Astrocyte (in vitro differentiated cells and primary cell): ENCODE data around the gene KDM4B. TPM values are rescaled to one million over a fixed set of nuclear protein-coding genes. Genes with fewer than 3 reads are reported as not detected.

Source experiments
- DNase-seq: peaks from one replicate; pipeline ENCODE4 v3.0.0-alpha.2; 2010; ENCODE audit warnings: low read depth
- FAIRE-seq: peaks from 2 replicates; lab custom pipeline; 2011; peaks lifted over from hg19 to GRCh38; lab: Jason Lieb, UNC
- H2AFZ ChIP-seq: 2 replicates; pipeline ENCODE4 v1.6.0; 2012; ENCODE audit warnings: low read depth, low read length, inconsistent platforms
- H3K27ac ChIP-seq: 2 replicates; pipeline ENCODE4 v1.5.1; 2011; ENCODE audit warnings: low read depth, low read length, inconsistent platforms
- H3K27me3 ChIP-seq: 2 replicates; pipeline ENCODE4 v1.6.0; 2011; ENCODE audit warnings: low read length, inconsistent platforms; ENCODE audit not compliant: insufficient read depth
- H3K36me3 ChIP-seq: 2 replicates; pipeline ENCODE4 v1.5.1; 2011; ENCODE audit warnings: low read length, inconsistent platforms; ENCODE audit not compliant: insufficient read depth
- H3K4me1 ChIP-seq: 2 replicates; pipeline ENCODE4 v1.5.1; 2011; ENCODE audit warnings: low read length, inconsistent platforms; ENCODE audit not compliant: insufficient read depth
- H3K4me2 ChIP-seq: 2 replicates; pipeline ENCODE4 v1.6.0; 2012; ENCODE audit warnings: low read length, inconsistent platforms
- H3K4me3 ChIP-seq: 2 replicates; pipeline ENCODE4 v1.5.1; 2011; ENCODE audit warnings: low read depth, mild to moderate bottlenecking, low read length, inconsistent platforms; ENCODE audit not compliant: insufficient read depth
- H3K79me2 ChIP-seq: 2 replicates; pipeline ENCODE4 v1.6.0; 2012; ENCODE audit warnings: mild to moderate bottlenecking, low read length, inconsistent platforms; ENCODE audit not compliant: insufficient read depth
- H3K9ac ChIP-seq: 2 replicates; pipeline ENCODE4 v1.6.0; 2012; ENCODE audit warnings: mild to moderate bottlenecking, low read length, inconsistent platforms
- H3K9me3 ChIP-seq: 2 replicates; pipeline ENCODE4 v1.5.1; 2012; ENCODE audit warnings: low read depth, mild to moderate bottlenecking, low read length, inconsistent platforms; ENCODE audit not compliant: insufficient read depth
- H4K20me1 ChIP-seq: 2 replicates; pipeline ENCODE4 v1.6.0; 2012; ENCODE audit warnings: low read length, inconsistent platforms; ENCODE audit not compliant: insufficient read depth
- H3K27ac Mint-ChIP-seq: one replicate; pipeline ENCODE4 v1.8.0; 2021; ENCODE audit warnings: mild to moderate bottlenecking, mixed read lengths; ENCODE audit not compliant: unreplicated experiment
- H3K27me3 Mint-ChIP-seq: one replicate; pipeline ENCODE4 v1.8.0; 2021; ENCODE audit warnings: low read depth, mixed read lengths; ENCODE audit not compliant: unreplicated experiment
- H3K36me3 Mint-ChIP-seq: one replicate; pipeline ENCODE4 v1.8.0; 2021; ENCODE audit warnings: low read depth, mixed read lengths; ENCODE audit not compliant: unreplicated experiment
- H3K4me1 Mint-ChIP-seq: one replicate; pipeline ENCODE4 v1.8.0; 2021; ENCODE audit warnings: low read depth, mixed read lengths; ENCODE audit not compliant: unreplicated experiment
- H3K4me3 Mint-ChIP-seq: one replicate; pipeline ENCODE4 v1.8.0; 2021; ENCODE audit warnings: mild to moderate bottlenecking, moderate library complexity, mixed read lengths; ENCODE audit not compliant: unreplicated experiment
- H3K9me3 Mint-ChIP-seq: one replicate; pipeline ENCODE4 v1.8.0; 2021; ENCODE audit warnings: mild to moderate bottlenecking, mixed read lengths; ENCODE audit not compliant: unreplicated experiment
- CTCF ChIP-seq: IDR thresholded peaks from 2 replicates; pipeline ENCODE4 v1.5.1; 2011; ENCODE audit warnings: low read depth, mild to moderate bottlenecking, inconsistent platforms, low read length, moderate library complexity; ENCODE audit not compliant: insufficient read depth
- EZH2 ChIP-seq: IDR thresholded peaks from 2 replicates; pipeline ENCODE4 v1.6.1; 2012; ENCODE audit warnings: mild to moderate bottlenecking, low read length, inconsistent platforms; ENCODE audit not compliant: insufficient read depth
- total RNA-seq: library from RNA; stranded (reverse); gene quantifications from 2 replicates; pipeline ENCODE4 v1.2.1, GENCODE V29; 2021

KDM4B gene
- total RNA-seq, 1 donor from 2014 or later: 55.2 TPM

DNA sequence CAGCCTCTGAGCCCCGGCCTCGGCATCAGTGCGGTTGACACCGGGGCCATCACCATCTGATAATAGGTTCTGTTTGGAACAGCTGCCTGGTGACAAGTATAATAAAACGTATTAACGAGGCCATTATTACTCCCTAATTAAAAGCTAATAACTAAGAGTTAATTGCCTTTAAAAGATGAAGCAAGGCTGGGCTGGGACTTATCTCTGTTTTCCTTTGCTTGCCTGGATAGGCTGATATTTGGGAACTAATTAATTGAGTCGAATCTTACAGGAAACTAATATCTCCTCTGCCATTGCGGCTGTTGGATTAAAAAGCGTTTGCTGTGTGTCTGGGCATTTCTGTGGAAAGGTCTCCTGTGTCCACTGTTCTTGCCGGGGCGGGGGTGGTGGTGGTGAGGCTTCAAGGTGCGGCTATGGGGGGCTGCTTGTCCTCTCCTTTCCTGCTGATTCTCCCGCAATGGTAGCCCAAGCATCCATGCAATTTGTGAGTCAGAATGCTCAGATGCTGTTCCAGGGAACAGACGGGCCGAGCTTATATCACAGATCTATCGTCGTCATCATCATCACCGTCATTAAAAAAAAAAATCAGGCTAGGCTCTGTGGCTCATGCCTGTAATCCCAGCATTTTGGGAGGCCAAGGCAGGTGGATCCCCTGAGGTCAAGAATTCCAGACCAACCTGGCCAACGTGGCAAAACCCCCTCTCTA, 209.0 kb downstream of the KDM4B start:
- no peaks in the 10 kb centered on the region for H3K9me3 ChIP-seq
- TF ChIP-seq CTCF: no peak
- no peak for TF ChIP-seq EZH2
- no peaks in the 10 kb centered on the region for H3K36me3 Mint-ChIP-seq
- peaks cover 2% of the 10 kb centered on the region for H3K27me3 Mint-ChIP-seq
- no peak overlapping the region for H3K27ac ChIP-seq
- H3K4me1 Mint-ChIP-seq: peaks cover 4% of the 10 kb centered on the region
- no peak overlapping the region for H3K4me3 Mint-ChIP-seq
- H3K4me2 ChIP-seq: no peak overlapping the region
- no peaks in the 10 kb centered on the region for H3K9me3 Mint-ChIP-seq
- DNase-seq (no peak), FAIRE-seq (no peak)
- no peak overlapping the region for H2AFZ ChIP-seq
- no peaks in the 10 kb centered on the region for H3K79me2 ChIP-seq
- no peaks in the 10 kb centered on the region for H4K20me1 ChIP-seq
- no peaks in the 10 kb centered on the region for H3K36me3 ChIP-seq
- no peak overlapping the region for H3K9ac ChIP-seq
- H3K4me1 ChIP-seq: peaks cover 6% of the 10 kb centered on the region
- no peak overlapping the region for H3K27ac Mint-ChIP-seq
- no peak overlapping the region for H3K4me3 ChIP-seq
- H3K27me3 ChIP-seq: no peaks in the 10 kb centered on the region

GRCh38 chr19:5178841-5179240, 209.9 kb downstream of the KDM4B start:
- H2AFZ ChIP-seq: no peak overlapping the region
- no peak for FAIRE-seq
- H3K36me3 ChIP-seq: no peaks in the 10 kb centered on the region
- Mint-ChIP-seq H3K27me3 (peaks cover 4% of the 10 kb centered on the region), H3K4me1 (no peaks in the 10 kb centered on the region), H3K36me3 (no peaks in the 10 kb centered on the region), H3K9me3 (no peaks in the 10 kb centered on the region), H3K27ac (no peak overlapping the region), H3K4me3 (no peak overlapping the region)
- no peak overlapping the region for H3K9ac ChIP-seq
- TF ChIP-seq EZH2: no peak
- TF ChIP-seq CTCF: no peak
- no peak overlapping the region for H3K4me3 ChIP-seq
- H3K4me2 ChIP-seq: no peak overlapping the region
- H3K79me2 ChIP-seq: no peaks in the 10 kb centered on the region
- H4K20me1 ChIP-seq: no peaks in the 10 kb centered on the region
- H3K27me3 ChIP-seq: no peaks in the 10 kb centered on the region
- H3K9me3 ChIP-seq: no peaks in the 10 kb centered on the region
- H3K4me1 ChIP-seq: no peaks in the 10 kb centered on the region
- DNase-seq: no peak
- no peak overlapping the region for H3K27ac ChIP-seq

DNA sequence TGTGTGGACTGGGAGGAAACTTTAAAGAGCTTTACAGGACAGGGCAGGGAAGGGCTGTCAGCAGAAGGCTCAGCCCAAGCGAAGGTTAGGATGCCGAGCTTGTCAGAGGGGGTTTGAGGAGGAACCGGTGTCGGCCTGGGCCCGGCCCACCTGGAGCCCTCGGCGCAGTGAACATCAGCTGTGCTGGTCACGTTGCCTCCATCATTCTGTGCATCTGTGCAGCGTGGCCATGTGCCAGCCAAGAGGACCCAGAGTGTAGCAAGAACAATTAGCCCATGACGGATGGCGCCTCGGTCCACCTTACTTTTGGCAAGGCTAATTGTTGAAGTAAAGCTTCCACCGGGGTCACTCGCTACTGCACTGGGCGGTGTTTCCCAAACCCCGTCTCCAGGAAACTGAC, 210.3 kb downstream of the KDM4B start:
- H3K27me3 Mint-ChIP-seq: peaks cover 4% of the 10 kb centered on the region

More for the DNA sequence above, 210.3 kb downstream of the KDM4B start:
- Histone ChIP-seq H4K20me1 (no peaks in the 10 kb centered on the region), H3K27me3 (no peaks in the 10 kb centered on the region), H3K27ac (no peak overlapping the region), H3K79me2 (no peaks in the 10 kb centered on the region), H3K9me3 (no peaks in the 10 kb centered on the region), H3K4me3 (no peak overlapping the region), H3K36me3 (no peaks in the 10 kb centered on the region), H3K9ac (no peak overlapping the region), H3K4me2 (no peak overlapping the region), H3K4me1 (no peaks in the 10 kb centered on the region), H2AFZ (no peak overlapping the region)
- H3K36me3 Mint-ChIP-seq: no peaks in the 10 kb centered on the region
- H3K9me3 Mint-ChIP-seq: no peaks in the 10 kb centered on the region
- no peak for TF ChIP-seq EZH2
- FAIRE-seq (no peak), DNase-seq (no peak)
- no peaks in the 10 kb centered on the region for H3K4me1 Mint-ChIP-seq
- H3K4me3 Mint-ChIP-seq: no peak overlapping the region
- H3K27ac Mint-ChIP-seq: no peak overlapping the region
